HG03442 (cell line): ENCODE data around the gene TTC9C.
"Not testable (repeated sequence)": the region's sequence is repeated elsewhere in the genome, so short reads cannot be mapped to it uniquely, and the experiment has no call there.

ENCODE experiments used
- ATAC-seq: cut with Tn5 transposase; IDR thresholded peaks from one replicate; pipeline ENCODE4 v1.9.1; 2021; ENCODE audit warnings: mild to moderate bottlenecking, moderate library complexity; ENCODE audit not compliant: unreplicated experiment

The TTC9C gene

GRCh38 chr11:62709247-62710000 is 18.9 kb upstream of the TTC9C start:
- peak; percentile 61 for ATAC-seq

- ATAC-seq = no peak
Measured at GRCh38 chr11:62710001-62710345, 18.3 kb upstream of the TTC9C start.

GRCh38 chr11:62712276-62712812 is 15.9 kb upstream of the TTC9C start:
- ATAC-seq = no peak

GRCh38 chr11:62712861-62713260 is 15.4 kb upstream of the TTC9C start:
- no peak for ATAC-seq

- ATAC-seq = no peak
Measured at GRCh38 chr11:62713343-62713742, 14.9 kb upstream of the TTC9C start.

- ATAC-seq = no peak
Measured at GRCh38 chr11:62715150-62716130, 12.8 kb upstream of the TTC9C start.

GRCh38 chr11:62716206-62716605 is 12.1 kb upstream of the TTC9C start:
- no peak for ATAC-seq

- no peak for ATAC-seq
Measured at GRCh38 chr11:62716816-62717215, 11.5 kb upstream of the TTC9C start.

GRCh38 chr11:62719302-62719978 is 8.8 kb upstream of the TTC9C start:
- ATAC-seq = no peak

GRCh38 chr11:62721994-62722393 is 6.3 kb upstream of the TTC9C start:
- ATAC-seq = no peak

- no peak for ATAC-seq
Measured at GRCh38 chr11:62724171-62724570, 4.1 kb upstream of the TTC9C start.

- no peak for ATAC-seq
Measured at GRCh38 chr11:62725646-62726045, 2.6 kb upstream of the TTC9C start.

- ATAC-seq = no peak
Measured at GRCh38 chr11:62726156-62726914, 2.0 kb upstream of the TTC9C start.

- no peak for ATAC-seq
Measured at GRCh38 chr11:62726915-62727164, 1.4 kb upstream of the TTC9C start.

- ATAC-seq = peak; percentile 70
Measured at GRCh38 chr11:62727165-62727871, 968 bp upstream of the TTC9C start, which contains the start of gene HNRNPUL2. Gene HNRNPUL2 (minus strand): TSS chr11:62727457. CDS start chr11:62727156, 301 bp downstream.

- peak; percentile 41 for ATAC-seq
Measured at GRCh38 chr11:62727872-62728170, 465 bp upstream of the TTC9C start.

GRCh38 chr11:62730076-62730475 is 1.8 kb downstream of the TTC9C start:
- not testable (repeated sequence) for ATAC-seq

GRCh38 chr11:62732830-62733229 is 4.5 kb downstream of the TTC9C start:
- ATAC-seq = no peak

- no peak for ATAC-seq
Measured at GRCh38 chr11:62737196-62737595, 8.9 kb downstream of the TTC9C start.

GRCh38 chr11:62747475-62748160 is 19.3 kb downstream of the TTC9C start:
- no peak for ATAC-seq
